ENCODE results near the gene PSMA5. TPM values are rescaled to one million over a fixed set of nuclear protein-coding genes. Genes with fewer than 3 reads are reported as not detected.

The PSMA5 gene
- total RNA-seq, 4 donors from 2014 or later, result 26.2 to 36.2 (median 31.5) TPM

DNA sequence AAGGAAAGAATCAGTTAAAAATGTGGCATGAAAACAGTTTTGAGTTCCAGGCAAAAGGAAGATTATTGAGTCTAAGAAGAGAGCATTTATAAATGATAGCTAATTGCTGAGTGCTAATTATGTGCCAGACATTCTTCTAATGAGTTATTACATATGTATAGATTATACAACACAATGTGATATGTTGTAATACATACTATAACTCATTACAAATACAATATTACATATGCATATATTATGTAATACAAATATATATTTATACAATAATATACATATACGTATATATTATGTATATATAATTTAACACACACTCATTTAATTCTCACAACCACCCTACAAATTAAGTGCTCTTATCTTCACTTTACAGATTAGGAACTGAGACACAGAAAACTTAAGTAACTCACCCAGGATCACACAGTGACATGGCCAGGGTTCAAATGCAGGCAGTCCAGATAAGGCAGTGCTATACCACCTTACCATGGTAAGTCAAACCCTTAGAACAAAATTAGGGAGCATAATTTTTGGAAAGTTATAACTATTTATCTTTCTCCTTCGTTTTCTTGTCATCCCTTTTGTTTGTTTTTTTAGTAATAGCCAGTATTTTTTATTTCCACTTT, 32.5 kb downstream of the PSMA5 start:
- H3K27me3 ChIP-seq, result no peaks in the 10 kb centered on the region
- 77% methylated on average over 2 of the region's 2 CpGs for WGBS
- no peaks in the 10 kb centered on the region for H3K9me3 ChIP-seq
- TF ChIP-seq POLR2A (IDR thresholded peaks at IDR 0.05) (no peak), EP300 (IDR thresholded peaks at IDR 0.05) (no peak), POLR2AphosphoS5 (IDR thresholded peaks at IDR 0.05) (no peak)
- TF ChIP-seq, protein P1, sequence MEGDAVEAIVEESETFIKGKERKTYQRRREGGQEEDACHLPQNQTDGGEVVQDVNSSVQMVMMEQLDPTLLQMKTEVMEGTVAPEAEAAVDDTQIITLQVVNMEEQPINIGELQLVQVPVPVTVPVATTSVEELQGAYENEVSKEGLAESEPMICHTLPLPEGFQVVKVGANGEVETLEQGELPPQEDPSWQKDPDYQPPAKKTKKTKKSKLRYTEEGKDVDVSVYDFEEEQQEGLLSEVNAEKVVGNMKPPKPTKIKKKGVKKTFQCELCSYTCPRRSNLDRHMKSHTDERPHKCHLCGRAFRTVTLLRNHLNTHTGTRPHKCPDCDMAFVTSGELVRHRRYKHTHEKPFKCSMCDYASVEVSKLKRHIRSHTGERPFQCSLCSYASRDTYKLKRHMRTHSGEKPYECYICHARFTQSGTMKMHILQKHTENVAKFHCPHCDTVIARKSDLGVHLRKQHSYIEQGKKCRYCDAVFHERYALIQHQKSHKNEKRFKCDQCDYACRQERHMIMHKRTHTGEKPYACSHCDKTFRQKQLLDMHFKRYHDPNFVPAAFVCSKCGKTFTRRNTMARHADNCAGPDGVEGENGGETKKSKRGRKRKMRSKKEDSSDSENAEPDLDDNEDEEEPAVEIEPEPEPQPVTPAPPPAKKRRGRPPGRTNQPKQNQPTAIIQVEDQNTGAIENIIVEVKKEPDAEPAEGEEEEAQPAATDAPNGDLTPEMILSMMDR (IDR thresholded peaks at IDR 0.05), result no peak
- peak overlapping the region; percentile 85 for H3K27ac ChIP-seq
- DNase-seq (ENCODE audit: low spot score in 2 of 2), result no peak
- H3K4me1 ChIP-seq, result peaks cover 88% of the 10 kb centered on the region
- H3K36me3 ChIP-seq, result no peaks in the 10 kb centered on the region
- peak overlapping the region; percentile 21 for H3K4me3 ChIP-seq

DNA sequence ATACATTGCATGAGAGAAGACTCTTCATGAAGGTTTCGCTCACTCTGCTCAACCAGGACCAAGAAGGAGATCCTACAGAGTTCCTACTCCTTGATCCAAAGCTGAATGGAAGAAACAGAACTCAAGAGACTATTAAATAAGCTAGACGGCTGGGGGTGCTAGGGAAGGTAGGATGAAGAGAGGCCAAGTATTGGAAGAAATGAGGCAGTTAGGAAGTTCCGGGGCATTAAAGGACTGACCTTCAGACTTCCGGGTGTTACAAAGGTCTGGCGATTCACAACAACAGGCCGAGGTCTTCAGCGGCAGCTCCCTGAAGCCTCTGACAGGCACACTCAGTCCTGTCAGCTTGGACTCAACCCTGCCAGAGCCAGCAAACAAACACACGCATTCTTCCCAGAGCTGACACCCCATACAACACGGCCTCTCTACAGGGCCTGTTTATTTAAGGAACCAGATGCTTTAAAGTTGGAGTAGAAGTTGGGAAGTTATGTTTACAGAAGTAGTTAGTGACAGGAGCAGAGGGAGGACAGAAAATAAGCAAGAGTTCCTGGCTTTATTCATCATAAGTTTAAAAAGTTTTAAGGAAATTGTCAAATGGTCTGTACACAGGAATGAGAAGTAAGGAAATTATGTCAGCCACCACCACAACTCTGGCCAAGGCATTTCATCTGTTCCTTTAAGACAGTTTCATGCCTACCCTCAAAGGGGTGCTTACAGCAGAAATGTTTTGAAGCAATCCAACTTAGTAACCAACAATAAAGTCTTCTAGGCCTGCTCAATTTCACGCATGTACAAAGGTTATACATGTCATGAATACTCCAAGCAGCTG, 33.2 kb downstream of the PSMA5 start:
- Histone ChIP-seq H3K27me3 (no peaks in the 10 kb centered on the region), H3K36me3 (no peaks in the 10 kb centered on the region), H3K9me3 (no peaks in the 10 kb centered on the region), H3K27ac (peak overlapping the region; percentile 85), H3K4me1 (peaks cover 86% of the 10 kb centered on the region), H3K4me3 (peak overlapping the region; percentile 21)
- WGBS, result 44% methylated on average over 10 of the region's 10 CpGs
- TF ChIP-seq POLR2AphosphoS5 (IDR thresholded peaks at IDR 0.05), result no peak
- DNase-seq (ENCODE audit: low spot score in 2 of 2), result no peak

DNA sequence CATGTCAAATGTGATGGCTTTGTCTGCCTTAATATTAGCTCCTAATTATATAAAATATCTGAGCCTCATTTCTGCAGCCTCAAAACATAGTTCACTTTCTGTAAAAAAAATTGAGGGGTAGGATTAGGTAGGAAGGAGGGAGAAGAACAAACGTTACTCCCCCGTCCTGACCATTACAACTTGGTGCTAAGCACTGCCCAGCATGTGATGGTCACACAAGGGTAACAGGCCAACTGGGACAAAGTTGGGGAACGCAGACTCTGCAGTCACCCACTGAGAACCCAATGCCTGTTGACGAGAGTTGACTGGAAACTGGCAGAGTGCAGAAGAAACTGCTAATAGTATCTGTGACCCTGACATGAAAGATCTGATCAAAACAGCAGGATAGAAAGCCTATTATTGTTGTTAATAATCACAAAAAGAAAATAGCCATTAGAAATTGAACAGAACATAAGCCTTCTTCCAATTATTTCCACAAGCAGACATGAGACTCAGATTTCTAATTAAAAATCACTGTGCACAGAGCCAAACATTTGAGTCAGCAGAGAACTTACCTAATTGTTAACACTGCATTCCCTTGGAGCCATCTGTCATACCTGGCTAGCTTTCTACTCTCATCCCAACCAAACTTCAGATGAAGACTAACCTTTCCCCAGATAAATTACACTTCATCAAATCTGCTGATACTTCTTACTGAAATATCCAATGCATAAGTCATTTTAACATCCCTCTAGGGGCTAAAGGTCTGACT, 34.0 kb downstream of the PSMA5 start:
- H3K4me1 ChIP-seq, result peaks cover 82% of the 10 kb centered on the region
- no peaks in the 10 kb centered on the region for H3K9me3 ChIP-seq
- peak overlapping the region; percentile 21 for H3K4me3 ChIP-seq
- TF ChIP-seq, protein P1 (IDR thresholded peaks at IDR 0.05), result no peak
- TF ChIP-seq EP300 (IDR thresholded peaks at IDR 0.05) (no peak), POLR2AphosphoS5 (IDR thresholded peaks at IDR 0.05) (no peak), POLR2A (IDR thresholded peaks at IDR 0.05) (no peak)
- H3K27ac ChIP-seq, result peak overlapping the region; percentile 85
- WGBS, result 63% methylated on average over 4 of the region's 4 CpGs
- DNase-seq (ENCODE audit: low spot score in 2 of 2), result no peak
- no peaks in the 10 kb centered on the region for H3K27me3 ChIP-seq
- no peaks in the 10 kb centered on the region for H3K36me3 ChIP-seq

DNA sequence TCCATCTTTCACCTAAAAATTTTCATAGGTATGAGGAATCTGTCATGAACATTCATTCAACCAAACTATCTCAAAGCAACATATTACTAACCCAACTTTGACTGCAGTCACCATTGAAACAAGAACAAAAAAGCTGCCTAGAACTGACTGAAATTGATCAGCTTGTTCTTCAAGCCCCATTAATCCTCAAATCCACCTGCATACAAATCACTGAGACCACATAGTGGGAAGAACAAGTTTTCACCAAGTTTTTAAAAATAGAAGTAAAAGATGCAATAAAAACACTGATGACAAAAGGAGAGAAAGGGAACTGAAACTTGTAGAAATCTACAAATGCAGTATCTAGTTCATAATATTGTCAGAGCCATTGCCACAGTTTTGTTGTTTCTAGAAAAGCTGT, 34.6 kb downstream of the PSMA5 start:
- Histone ChIP-seq H3K4me3 (peak overlapping the region; percentile 21), H3K4me1 (peaks cover 80% of the 10 kb centered on the region), H3K27ac (peak overlapping the region; percentile 85)

DNA sequence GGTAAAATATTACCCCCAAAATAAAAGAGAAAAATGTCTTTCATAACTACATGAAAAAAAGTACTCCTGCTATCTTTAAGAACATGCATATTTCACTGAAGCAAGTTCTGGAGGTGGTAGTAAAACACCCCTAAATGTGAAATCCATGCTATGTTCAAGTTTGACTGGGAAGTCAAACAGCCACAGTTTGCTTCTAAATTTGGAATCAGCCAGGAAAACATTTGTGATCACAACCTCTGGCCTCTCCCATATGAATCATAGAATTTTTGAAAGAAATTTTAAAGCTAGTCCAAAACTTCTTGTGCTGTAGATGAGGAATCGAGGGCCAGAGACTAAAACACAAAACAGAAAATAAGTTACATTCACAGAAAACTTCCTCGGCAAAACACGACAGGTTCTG, 35.1 kb downstream of the PSMA5 start:
- H3K27ac ChIP-seq, result peak overlapping the region; percentile 85
- no peaks in the 10 kb centered on the region for H3K36me3 ChIP-seq
- no peaks in the 10 kb centered on the region for H3K9me3 ChIP-seq
- peaks cover 80% of the 10 kb centered on the region for H3K4me1 ChIP-seq
- no peaks in the 10 kb centered on the region for H3K27me3 ChIP-seq
- 45% methylated on average over 3 of the region's 3 CpGs for WGBS
- H3K4me3 ChIP-seq, result peak overlapping the region; percentile 21
- no peak for TF ChIP-seq POLR2AphosphoS5 (IDR thresholded peaks at IDR 0.05)
- TF ChIP-seq, protein P1 (IDR thresholded peaks at IDR 0.05), result no peak
- no peak for TF ChIP-seq POLR2A (IDR thresholded peaks at IDR 0.05)
- no peak for TF ChIP-seq EP300 (IDR thresholded peaks at IDR 0.05)
- no peak for DNase-seq (ENCODE audit: low spot score in 2 of 2)

More for the DNA sequence above, 34.6 kb downstream of the PSMA5 start:
- no peak for DNase-seq (ENCODE audit: low spot score in 2 of 2)
- Histone ChIP-seq H3K9me3 (no peaks in the 10 kb centered on the region), H3K36me3 (no peaks in the 10 kb centered on the region), H3K27me3 (no peaks in the 10 kb centered on the region)
- TF ChIP-seq, protein P1 (IDR thresholded peaks at IDR 0.05), result no peak
- TF ChIP-seq EP300 (IDR thresholded peaks at IDR 0.05) (no peak), POLR2A (IDR thresholded peaks at IDR 0.05) (no peak), POLR2AphosphoS5 (IDR thresholded peaks at IDR 0.05) (no peak)

Measured in suprapubic skin (tissue), 4 donors.